Measurements from ENCODE around the gene NUDT14.

DNA sequence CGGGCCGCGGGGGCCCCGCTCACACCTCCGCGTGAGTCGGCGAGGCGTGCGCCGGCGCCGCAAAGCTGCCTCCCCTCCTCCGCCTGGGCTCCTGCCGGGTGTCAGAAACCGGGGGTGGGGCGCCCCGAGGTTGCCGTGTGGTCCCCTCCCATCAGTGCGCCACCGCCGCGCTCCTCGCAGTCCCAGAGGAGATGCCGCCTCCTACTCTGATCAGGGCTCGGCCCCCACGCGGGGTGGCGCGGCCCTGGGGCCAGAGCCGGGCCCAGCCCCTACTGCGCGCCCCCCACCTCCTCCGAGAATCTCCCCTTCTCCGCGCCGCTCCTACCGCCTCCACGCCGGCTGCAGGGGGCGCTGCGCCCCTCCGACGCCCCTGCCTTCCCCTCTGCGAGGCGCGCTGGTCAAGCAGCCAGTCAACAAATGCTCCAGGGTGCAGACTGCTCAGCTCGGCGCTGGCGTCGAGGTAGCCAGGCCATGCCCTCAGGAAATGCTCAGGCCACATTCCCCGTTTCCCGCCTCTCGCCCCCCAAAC is 12.1 kb downstream of the NUDT14 start:
- TF ChIP-seq EZH2 (IDR thresholded peaks at IDR 0.05; ENCODE audit: low read length, unreplicated experiment), result no peak
- TF ChIP-seq, protein P1, sequence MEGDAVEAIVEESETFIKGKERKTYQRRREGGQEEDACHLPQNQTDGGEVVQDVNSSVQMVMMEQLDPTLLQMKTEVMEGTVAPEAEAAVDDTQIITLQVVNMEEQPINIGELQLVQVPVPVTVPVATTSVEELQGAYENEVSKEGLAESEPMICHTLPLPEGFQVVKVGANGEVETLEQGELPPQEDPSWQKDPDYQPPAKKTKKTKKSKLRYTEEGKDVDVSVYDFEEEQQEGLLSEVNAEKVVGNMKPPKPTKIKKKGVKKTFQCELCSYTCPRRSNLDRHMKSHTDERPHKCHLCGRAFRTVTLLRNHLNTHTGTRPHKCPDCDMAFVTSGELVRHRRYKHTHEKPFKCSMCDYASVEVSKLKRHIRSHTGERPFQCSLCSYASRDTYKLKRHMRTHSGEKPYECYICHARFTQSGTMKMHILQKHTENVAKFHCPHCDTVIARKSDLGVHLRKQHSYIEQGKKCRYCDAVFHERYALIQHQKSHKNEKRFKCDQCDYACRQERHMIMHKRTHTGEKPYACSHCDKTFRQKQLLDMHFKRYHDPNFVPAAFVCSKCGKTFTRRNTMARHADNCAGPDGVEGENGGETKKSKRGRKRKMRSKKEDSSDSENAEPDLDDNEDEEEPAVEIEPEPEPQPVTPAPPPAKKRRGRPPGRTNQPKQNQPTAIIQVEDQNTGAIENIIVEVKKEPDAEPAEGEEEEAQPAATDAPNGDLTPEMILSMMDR (conservative IDR thresholded peaks at IDR 0.05; ENCODE audit: low read depth, low read length), result peak; percentile 51
- no peak for TF ChIP-seq EZH2phosphoT487 (IDR thresholded peaks at IDR 0.05; ENCODE audit: borderline replicate concordance, low read length)

Measured in PC-3 (cell line).